HL-60/S4 (cell line): ENCODE measurements around the gene SEMA6C.
"Not testable (repeated sequence)": the region's sequence is repeated elsewhere in the genome, so short reads cannot be mapped to it uniquely, and the experiment has no call there.

Source experiments
- in situ Hi-C: fragments of 300-500 bp; cut with MboI; formaldehyde crosslinking; loops from 2 replicates; pipeline ENCODE4 v1.14.3; 2022; ENCODE audit warnings: low sequenced_read_pairs

SEMA6C gene, protein sequence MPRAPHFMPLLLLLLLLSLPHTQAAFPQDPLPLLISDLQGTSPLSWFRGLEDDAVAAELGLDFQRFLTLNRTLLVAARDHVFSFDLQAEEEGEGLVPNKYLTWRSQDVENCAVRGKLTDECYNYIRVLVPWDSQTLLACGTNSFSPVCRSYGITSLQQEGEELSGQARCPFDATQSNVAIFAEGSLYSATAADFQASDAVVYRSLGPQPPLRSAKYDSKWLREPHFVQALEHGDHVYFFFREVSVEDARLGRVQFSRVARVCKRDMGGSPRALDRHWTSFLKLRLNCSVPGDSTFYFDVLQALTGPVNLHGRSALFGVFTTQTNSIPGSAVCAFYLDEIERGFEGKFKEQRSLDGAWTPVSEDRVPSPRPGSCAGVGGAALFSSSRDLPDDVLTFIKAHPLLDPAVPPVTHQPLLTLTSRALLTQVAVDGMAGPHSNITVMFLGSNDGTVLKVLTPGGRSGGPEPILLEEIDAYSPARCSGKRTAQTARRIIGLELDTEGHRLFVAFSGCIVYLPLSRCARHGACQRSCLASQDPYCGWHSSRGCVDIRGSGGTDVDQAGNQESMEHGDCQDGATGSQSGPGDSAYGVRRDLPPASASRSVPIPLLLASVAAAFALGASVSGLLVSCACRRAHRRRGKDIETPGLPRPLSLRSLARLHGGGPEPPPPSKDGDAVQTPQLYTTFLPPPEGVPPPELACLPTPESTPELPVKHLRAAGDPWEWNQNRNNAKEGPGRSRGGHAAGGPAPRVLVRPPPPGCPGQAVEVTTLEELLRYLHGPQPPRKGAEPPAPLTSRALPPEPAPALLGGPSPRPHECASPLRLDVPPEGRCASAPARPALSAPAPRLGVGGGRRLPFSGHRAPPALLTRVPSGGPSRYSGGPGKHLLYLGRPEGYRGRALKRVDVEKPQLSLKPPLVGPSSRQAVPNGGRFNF

DNA sequence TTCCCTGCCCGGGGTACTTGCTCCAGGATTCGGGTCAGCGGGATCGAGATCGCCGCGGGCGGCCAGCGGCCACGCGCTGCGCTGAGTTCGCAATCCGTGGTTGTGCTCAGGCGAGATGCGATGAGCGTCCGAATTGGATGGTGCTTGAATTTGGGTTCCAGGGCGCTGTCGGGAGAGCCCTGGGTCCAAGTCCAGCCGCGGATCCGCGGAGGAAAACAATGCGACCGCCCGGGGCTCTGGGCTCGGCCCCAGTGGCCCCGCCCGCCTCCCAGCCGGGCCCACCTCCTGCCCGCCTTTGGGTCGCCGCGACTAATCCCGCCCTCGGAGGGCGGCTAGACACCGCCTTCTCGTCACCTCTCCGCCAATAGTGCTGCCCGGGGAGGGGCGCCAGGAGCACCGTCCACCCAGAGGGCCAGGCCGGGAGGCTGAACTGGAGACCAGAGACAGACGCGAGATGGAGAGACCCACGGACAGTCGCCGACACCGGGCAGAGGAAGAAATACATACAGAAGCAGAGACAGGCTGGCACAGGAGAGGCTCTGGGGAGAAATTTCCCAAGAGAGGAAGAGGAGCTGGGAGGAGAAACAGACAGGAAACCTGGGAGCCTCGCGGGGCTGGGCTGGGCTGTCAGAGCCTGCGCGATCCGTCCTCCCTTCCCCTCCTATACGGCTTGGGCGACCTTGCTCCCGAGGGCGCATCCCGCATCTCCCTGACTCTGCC, at the start of gene SEMA6C:
Gene SEMA6C, minus strand, starts transcription at position 220 of the 720 bp plus-strand sequence. CDS start 4,010 bp downstream, outside the sequence.
- in situ Hi-C loops: no loop called here

DNA sequence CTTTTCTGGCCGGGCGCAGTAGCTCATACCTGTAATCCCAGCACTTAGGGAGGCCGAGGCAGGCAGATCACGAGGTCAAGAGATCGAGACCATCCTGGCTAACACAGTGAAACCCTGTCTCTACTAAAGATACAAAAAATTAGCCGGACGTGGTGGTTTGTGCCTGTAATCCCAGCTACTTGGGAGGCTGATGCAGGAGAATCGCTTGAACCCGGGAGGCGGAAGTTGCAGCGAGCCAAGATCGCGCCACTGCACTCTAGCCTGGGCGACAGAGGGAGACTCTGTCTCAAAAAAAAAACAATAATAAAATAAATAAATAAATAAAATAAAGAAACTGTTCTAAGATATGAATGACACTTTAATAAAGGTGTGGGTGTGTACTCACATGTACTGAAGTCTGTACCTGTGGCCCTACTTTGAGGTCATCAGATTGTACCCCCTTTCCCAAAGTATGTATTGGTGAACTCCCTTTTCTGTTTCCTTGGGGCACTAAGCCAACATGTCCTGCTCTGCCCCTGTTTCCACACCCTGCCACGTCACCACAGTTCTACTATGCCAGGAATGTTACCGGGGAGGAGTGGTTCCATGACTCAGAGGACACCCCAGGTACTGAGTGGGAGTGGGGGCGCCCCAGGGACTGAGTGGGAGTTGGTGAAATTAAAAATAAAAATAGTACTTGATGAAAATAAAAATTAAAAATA, 48.6 kb upstream of the SEMA6C start:
- in situ Hi-C loops: not testable (repeated sequence)

DNA sequence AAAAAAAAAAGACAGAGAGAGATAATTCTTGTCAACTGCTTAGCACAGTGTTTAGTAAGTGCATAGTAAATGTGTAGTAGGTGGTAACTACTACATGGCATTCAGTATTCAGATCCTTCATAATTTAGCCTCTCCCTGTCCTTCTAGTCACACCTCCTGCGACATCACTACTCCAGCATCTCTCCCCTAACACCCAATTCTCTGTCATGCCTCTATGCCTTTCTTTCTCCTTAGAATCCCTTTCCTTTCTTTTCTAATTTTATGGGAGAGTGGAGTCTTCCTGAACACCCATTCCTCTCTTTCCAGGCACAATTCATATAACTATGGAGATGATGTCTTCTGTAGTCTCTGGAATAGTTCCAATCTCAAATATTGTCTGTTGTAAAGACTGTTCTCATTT, 47.4 kb upstream of the SEMA6C start:
- in situ Hi-C loops: no loop called here

DNA sequence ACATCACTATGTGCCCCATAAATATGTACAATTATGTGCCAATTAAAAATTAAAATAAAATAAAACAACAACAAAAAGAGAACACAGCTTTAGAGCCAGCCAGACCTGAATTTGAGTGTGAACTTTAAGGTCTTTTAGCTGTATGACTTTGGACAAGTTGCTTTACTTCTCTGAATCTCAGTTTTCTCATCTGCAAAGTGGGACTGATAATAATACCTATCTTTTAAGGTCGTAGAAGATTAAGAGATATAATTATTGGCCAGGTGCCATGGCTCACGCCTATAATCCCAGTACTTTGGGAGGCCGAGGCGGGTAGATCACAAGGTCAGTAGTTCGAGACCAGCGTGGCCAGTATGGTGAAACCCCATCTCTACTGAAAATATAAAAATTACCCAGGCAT, 46.9 kb upstream of the SEMA6C start:
- in situ Hi-C loops: no loop called here

DNA sequence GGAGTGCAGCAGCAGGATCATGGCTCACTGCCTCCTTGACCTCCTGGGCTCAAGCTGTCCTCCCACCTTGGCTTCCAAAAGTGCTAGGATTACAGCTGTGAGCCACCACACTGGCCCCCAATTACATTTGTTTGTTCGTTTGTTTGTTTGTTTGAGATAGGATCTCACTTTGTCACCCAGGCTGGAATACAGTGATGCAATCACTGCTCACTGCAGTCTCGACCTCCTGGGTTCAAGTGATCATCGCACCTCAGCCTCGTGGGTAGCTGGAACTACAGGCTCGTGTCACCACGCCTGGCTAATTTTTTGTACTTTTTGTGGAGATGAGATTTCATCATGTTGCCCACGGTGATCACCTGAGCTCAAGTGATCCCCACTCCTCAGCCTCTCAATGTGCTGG, 45.6 kb upstream of the SEMA6C start:
- in situ Hi-C loops: no loop called here

DNA sequence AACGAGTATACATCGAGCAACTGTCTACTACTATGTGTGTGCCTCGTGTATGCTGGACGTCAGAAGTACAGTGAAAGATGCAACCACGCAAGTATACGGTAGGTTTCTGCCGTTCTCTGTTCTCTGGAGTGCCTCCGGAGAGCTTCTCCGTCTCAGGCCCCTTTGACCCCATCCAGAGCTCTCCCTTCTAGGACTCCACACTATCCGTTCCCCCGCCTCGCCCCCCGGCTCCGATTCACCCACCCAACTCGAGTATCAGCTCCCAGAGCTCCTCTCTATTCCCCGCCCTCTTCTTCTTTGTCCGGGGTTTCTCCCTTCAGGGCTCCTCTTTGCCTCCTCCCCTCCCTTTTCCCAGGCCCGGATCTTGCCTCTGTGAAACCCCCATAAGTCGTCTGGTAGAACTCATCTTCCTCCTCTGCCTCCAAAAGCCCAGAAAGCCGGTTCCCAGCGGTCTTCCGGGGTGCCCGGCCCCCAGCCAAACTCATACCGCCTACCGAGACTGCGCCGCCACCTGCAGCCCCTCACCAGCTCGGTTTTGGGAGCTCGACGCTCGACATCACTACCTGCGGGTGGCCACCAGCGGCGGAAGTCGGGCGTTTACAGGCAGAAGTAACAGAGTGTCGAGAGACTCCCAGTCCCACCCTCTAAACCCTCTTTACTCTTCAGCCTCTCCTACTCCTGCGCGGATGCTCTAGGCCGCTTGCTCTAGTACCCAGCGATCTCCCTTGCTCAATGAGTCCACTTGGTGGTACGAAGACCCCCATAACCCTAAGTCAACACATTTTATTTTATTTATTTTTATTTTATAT, 43.4 kb upstream of the SEMA6C start, which contains the start of gene VPS72:
Gene VPS72, minus strand, starts transcription at position 561 of the 809 bp plus-strand sequence. Its CDS starts 76 bp downstream, at position 485.
- in situ Hi-C loops: no loop called here

DNA sequence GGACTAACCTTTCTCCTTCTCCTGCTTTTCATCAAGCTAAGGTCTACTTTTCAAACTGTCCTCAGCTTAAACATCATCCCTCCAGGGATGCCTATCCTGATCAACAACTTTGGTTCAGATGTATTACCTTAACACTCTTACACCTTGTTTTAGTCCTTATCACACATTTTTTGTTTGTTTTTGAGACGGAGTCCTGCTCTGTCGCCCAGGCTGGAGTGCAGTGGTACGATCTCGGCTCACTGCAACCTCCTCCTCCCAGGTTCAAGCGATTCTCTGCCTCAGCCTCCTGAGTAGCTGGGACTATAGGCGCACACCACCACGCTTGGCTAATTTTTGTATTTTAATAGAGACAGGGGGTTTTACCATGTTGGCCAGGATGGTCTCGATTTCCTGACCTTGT, 42.2 kb upstream of the SEMA6C start:
- in situ Hi-C loops: not testable (repeated sequence)

DNA sequence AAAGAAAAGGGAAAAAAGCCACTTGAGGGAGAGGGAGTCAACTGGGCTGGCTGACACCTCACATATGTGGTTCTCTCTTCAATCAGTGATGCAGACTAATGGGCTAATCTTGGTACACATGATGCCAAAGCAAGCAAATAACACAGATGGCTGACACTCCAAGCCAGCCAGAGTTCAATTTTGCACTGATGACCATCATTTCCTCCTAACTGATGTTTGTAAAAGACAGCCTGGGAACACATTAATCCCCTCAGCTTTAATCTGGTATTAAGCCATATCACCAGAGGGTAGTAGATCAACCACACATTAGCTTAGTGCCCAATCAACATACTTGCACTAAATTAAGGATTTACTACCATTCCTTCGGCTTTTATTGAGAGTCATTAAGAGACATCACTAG, 40.8 kb upstream of the SEMA6C start:
- in situ Hi-C loops: no loop called here

DNA sequence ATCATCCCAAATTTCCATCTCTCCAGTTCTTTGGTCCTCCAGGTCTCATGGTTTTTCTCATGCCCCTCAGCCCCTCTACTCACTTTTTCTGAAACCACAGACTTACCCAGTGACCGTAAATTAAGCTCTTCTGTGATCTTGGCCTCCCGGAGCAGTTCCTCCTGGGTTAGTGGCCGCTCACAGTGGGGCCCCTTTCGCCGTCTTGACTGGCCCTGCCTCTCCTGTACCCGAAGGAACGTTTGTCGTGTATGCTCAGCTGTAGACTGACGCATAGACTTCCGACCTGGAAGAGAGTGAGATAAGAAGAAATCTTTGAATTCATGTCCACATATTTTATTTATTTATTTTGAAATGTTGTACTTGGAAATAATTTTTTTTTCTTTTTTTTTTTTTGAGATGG, 37.8 kb upstream of the SEMA6C start:
- in situ Hi-C loops: no loop called here

DNA sequence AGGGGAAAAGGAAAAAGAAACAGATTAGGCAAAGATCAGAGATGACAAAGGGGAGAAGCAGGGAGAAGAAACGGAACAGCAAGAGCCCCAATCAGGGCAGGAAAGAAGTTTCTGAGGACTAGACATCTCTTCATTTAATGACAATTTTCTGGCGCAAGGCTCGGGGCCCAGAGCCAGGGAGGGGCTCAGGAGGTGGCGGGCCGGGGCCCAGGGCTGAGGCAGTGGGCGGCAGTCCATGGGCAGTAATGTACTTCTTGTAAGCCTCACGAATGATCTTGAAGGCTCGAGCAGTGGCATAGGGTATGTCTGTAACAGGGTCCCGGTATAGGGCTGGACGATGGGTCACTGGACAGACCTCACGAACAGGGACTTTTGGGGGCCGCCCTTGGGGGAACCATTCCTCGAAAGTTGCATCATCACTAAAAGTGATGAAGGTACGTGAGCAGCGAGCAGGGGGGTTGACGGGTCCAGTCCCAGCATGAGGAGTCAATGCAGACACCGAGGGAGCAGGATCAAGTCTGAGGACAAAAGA, 30.1 kb upstream of the SEMA6C start:
- in situ Hi-C loops: no loop called here

DNA sequence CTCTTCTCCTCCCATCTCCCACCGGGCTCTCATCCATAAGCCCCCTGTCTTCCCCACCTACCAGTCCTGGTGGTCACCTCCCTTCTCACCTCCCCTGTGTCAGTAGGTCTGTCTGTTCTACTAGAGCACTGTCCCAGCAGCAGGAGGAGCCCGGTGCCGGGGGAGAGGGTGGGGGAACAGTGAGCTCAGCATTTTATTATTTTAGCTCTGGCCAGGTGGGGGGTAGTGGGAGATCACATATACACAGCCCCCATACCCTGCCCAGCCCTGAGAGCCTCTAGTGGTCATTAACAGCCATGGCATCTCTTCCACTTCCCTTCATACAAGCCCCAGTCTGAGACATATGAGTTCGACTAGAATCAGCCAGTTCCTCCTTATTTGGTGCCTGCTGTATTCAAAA, 29.4 kb upstream of the SEMA6C start, which contains the start of gene TMOD4:
Gene TMOD4, minus strand, starts transcription at position 119 of the 400 bp plus-strand sequence. CDS start 1,106 bp downstream, outside the sequence.
- in situ Hi-C loops: no loop called here

DNA sequence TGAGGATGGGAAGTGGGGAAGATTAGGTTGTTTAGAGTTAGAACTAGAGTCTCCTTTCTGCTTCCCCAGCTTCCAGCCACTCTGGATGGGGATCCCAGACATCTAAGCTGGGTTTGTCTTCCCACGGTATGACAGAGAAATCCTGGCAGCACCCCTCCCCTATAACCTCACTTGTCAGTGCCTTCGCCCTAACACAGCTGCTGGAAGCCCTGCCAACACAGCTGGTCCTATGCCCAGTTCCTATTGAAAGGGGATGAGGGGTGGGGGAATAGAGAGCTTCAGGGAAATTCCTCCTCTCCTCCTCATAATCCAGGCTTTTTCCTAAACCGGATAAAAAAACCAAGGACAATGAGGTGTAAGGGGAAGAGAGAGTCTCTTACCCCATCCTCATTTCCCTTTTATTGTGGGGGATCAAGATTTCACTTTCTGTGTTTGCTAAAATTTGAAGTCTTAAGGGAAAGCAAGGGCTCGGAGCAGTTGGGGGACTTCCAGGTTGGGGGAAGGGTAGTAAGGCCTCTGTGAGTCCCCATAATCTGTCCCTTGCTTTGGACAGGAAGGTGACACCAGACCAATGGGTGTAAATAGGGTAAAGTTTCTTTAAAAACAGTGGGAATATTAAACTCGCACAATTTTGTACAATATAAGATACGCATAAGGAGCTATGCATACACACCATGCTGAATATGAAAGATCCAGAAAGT, 28.8 kb upstream of the SEMA6C start:
- in situ Hi-C loops: no loop called here

DNA sequence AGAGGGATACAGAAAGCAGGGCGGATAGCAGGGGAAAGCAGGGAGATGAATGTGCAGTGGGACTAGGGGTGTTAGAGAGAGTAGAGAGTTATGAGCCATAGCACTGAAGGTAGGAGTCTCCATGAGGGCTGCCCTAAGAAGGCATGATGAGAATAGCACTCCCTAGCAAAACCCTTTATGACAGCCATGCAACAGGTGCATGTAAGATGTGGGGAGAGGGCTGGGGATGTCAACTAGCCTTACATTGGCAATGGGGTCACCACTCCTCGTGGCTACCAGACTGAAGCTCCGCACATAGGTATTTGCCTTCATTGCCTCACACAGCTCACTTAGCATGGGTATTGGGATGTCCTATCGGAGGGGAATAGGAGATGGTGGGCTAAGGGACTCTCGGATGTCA, 24.8 kb upstream of the SEMA6C start:
- in situ Hi-C loops: no loop called here

DNA sequence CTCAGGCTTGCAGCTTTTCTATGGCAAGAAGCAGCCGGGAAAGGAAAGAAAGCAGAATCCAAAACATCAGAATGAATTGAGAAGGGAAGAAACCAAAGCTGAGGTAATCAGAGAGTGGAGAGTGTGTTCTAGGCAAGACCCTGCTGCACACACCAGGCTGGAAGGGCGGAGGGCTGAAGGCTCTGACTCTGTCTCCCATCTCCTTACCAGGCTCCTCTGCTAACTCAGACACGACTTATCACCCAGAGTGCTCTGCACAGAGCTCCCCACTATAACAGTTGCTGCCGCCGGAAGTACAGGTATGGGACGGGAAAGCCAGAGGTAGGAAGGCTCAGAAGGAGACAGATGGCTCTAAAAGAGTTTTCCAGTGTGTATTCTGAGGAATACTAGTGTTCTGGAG, 20.7 kb upstream of the SEMA6C start:
- in situ Hi-C loops: no loop called here

DNA sequence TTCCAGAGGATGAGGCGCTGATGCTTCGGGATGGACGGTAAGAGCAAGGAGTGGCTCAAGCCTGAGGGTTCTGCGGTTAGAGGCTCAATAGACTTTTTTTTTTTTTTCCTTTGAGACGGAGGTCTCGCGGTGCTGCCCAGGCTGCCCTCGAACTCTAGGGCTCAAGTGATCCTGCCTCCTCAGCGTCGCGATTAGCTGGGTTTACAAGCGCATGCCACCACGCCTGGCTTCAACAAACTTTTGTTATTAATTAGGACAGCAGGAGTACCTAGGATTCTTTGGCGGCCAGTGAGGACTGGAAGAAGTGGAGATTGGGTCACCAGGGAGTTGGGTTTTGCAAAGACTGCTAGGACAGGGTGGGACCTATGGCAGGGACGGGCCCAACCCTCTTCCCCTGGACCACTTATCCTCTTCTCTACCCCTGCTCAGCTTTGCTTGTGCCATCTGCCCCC, 20.1 kb upstream of the SEMA6C start:
- in situ Hi-C loops: no loop called here

DNA sequence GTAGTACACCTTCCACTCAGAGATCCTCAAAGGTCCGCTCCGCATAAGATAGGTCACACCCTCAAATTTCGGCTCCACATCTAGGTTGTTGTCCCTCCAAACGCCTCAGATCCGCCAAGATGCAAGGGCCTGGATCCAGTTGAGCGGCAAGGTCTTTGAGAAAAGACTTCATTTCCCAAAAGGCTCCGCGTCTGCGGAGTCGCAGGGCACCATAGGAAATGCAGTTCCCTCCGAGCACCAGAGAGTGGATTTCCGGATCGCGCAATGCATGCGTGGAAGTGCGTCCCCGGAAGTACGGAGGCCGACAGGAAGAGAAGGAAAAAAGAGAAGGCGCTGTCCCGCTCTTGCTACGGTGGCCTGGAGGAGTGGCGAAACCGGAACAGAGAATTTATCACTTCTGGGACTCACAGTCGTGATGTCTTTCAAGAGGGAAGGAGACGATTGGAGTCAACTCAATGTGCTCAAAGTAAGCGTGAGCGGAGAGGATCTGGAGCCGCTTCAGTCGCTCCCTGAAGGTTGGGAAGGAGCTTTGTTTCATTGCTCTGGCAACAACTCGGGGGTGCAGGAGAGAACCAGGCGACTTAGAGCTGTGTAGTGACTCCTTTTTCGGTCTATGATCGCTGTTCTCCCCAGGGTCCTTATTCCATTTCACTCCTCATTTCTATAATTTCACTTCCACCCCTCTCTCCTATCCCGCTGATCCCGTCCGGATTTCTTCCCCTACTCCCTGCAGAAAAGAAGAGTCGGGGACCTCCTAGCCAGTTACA, 19.5 kb upstream of the SEMA6C start, which contains the start of the genes LYSMD1 and SCNM1:
Gene LYSMD1, minus strand, starts transcription at position 165 of the 767 bp plus-strand sequence. CDS start 644 bp downstream, outside the sequence.
Gene SCNM1, plus strand, starts transcription at position 407 of the 767 bp plus-strand sequence. Its CDS starts 9 bp downstream, at position 416.
- in situ Hi-C loops: no loop called here

DNA sequence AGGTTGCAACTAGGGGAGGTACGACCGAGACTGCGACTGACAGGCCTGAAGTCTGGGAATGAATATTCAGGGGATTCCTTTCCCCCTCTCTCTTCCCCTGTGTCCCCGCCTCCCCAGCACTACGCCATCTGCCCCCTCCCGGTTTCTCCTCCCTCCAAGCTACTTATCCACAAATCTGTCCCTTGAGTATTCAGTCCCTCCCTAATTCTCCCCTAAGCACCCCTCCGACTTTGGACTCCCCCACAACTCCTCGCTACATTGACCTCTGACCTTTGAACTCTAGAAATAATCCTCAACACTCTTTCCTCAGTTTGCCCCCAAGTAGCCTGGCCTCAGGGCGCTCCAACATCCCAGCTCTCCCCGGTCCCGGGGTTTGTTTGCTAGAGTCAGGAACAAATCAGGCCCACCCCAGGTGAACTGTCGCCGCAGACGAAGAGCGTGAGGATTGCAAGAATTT, 18.9 kb upstream of the SEMA6C start:
- in situ Hi-C loops: no loop called here
